OCI-LY7 (cell line): ENCODE measurements around the gene FAAP20. TPM values are rescaled to one million over a fixed set of nuclear protein-coding genes. Genes with fewer than 3 reads are reported as not detected.
A peak's percentile ranks its signal among the peaks of the same experiment; 100 is the strongest.

ENCODE experiments used
- BruUV-seq: library from RNA; stranded (reverse); fragments of 400-500 nt; replicated peaks from 2 replicates; lab custom pipeline; 2021; lab: Mats Ljungman, UMichigan
- CTCF ChIA-PET: fragments of 300-600 bp; sonication (Branson Sonifier 250); formaldehyde crosslinking; loops from one replicate; lab custom pipeline; 2022; ENCODE audit warnings: antibody characterized with exemption; ENCODE audit not compliant: unreplicated experiment; lab: Charles Lee
- POLR2A ChIA-PET: fragments of 300-600 bp; sonication (Branson Sonifier 250); formaldehyde crosslinking; loops from one replicate; lab custom pipeline; 2022; ENCODE audit warnings: antibody characterized with exemption; lab: Charles Lee
- DNase-seq: peaks from one replicate; pipeline ENCODE4 v3.0.0-alpha.2; 2015; ENCODE audit warnings: low spot score
- H2AFZ ChIP-seq: fragments of 200-600 bp; sonication (generic), shearing (Covaris generic); 2 replicates; pipeline ENCODE4 v1.6.1; 2014; ENCODE audit warnings: mild to moderate bottlenecking, antibody characterized with exemption, low read length, moderate library complexity
- H3K27ac ChIP-seq: fragments of 200-600 bp; sonication (generic); 2 replicates; pipeline ENCODE4 v1.5.1; 2014; ENCODE audit warnings: mixed run types, low read depth, mild to moderate bottlenecking, moderate library complexity, low read length, inconsistent platforms; ENCODE audit not compliant: poor library complexity, severe bottlenecking
- H3K36me3 ChIP-seq: fragments of 200-600 bp; sonication (generic); 2 replicates; pipeline ENCODE4 v1.6.1; 2014; ENCODE audit warnings: mild to moderate bottlenecking, antibody characterized with exemption, low read length, moderate library complexity, mixed read lengths; ENCODE audit not compliant: insufficient read depth
- H3K4me1 ChIP-seq: fragments of 200-600 bp; sonication (generic); 2 replicates; pipeline ENCODE4 v1.5.1; 2014; ENCODE audit warnings: mild to moderate bottlenecking, low read length; ENCODE audit not compliant: insufficient read depth, poor library complexity, severe bottlenecking
- H3K4me2 ChIP-seq: fragments of 200-600 bp; sonication (generic); 2 replicates; pipeline ENCODE4 v1.6.1; 2014; ENCODE audit warnings: mild to moderate bottlenecking, low read length
- H3K4me3 ChIP-seq: fragments of 200-600 bp; sonication (generic); 2 replicates; pipeline ENCODE4 v1.5.1; 2014; ENCODE audit warnings: mild to moderate bottlenecking, low read depth, low read length; ENCODE audit not compliant: poor library complexity, severe bottlenecking
- H3K79me2 ChIP-seq: fragments of 200-600 bp; sonication (generic); 2 replicates; pipeline ENCODE4 v1.6.1; 2016; ENCODE audit warnings: low read depth, mild to moderate bottlenecking, low read length, moderate library complexity, mixed read lengths; ENCODE audit not compliant: insufficient read depth
- H3K9me2 ChIP-seq: fragments of 200-600 bp; sonication (generic); 2 replicates; pipeline ENCODE4 v1.6.1; 2016; ENCODE audit warnings: mild to moderate bottlenecking, low read length, mixed read lengths; ENCODE audit not compliant: insufficient read depth
- H3K9me3 ChIP-seq: fragments of 200-600 bp; sonication (generic); 2 replicates; pipeline ENCODE4 v1.6.1; 2014; ENCODE audit warnings: mild to moderate bottlenecking, mixed run types, low read length, mixed read lengths
- H4K20me1 ChIP-seq: fragments of 200-600 bp; sonication (generic); 2 replicates; pipeline ENCODE4 v1.6.1; 2014; ENCODE audit warnings: mild to moderate bottlenecking, antibody characterized with exemption, low read length, moderate library complexity, mixed read lengths; ENCODE audit not compliant: insufficient read depth
- EZH2phosphoT487 ChIP-seq: fragments of 200-600 bp; sonication (generic); IDR thresholded peaks from 2 replicates; pipeline ENCODE4 v1.6.1; 2018; ENCODE audit warnings: low read depth, borderline replicate concordance, mild to moderate bottlenecking, mixed run types, antibody characterized with exemption, low read length, moderate library complexity, mixed read lengths
- intact Hi-C: fragments of 100-400 bp; cut with micrococcal nuclease; formaldehyde crosslinking; loops from one replicate; pipeline ENCODE4 v1.10.0; 2022; ENCODE audit not compliant: unreplicated experiment
- total RNA-seq, 2 experiments: library from RNA; depleted of rRNA in 1 of 2; stranded (reverse); fragments of >200 nt in 1 of 2; shearing (Covaris generic) in 1 of 2; gene quantifications; 2 replicates each; pipeline ENCODE4 v1.2.3, GENCODE V29; 2014 to 2022
- TF ChIP-seq, protein P1 (sequence below): fragments of 200-600 bp; sonication (generic); conservative IDR thresholded peaks from 2 replicates; pipeline ENCODE4 v1.5.1; 2014; ENCODE audit warnings: mild to moderate bottlenecking, antibody characterized with exemption, low read length, moderate library complexity, mixed read lengths

FAAP20 gene
- total RNA-seq, 2 experiments from 2014 or later = 47.4 to 55.7 TPM

DNA sequence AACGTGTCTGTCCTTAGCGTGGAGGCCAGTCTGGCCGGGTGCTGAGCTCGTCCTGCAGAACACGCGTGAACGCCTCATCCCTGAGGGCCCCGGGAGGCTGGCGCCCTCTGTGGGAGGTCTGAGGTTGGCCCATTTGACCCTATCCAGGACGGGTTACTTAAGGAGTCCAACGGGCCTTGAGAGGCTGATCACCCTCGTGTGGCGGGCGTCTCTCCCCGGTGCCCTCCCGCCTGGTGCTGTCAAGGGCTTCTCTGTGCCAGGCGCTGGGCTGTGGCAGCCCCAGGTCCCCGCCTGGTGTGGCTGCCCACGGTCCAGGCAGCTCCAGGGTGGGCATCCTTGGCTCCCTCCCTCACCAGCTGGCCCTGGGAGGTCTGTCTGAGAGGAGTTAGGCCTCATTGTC lies 43.2 kb upstream of the FAAP20 start:
- Histone ChIP-seq H3K4me2 (no peak overlapping the region), H3K4me3 (no peak overlapping the region), H3K36me3 (no peaks in the 10 kb centered on the region), H2AFZ (no peak overlapping the region), H4K20me1 (peaks cover 6% of the 10 kb centered on the region), H3K79me2 (no peaks in the 10 kb centered on the region), H3K4me1 (peaks cover 7% of the 10 kb centered on the region), H3K9me2 (no peaks in the 10 kb centered on the region), H3K27ac (no peak overlapping the region), H3K9me3 (no peaks in the 10 kb centered on the region)
- ChIA-PET CTCF (interaction anchor here (0.6 kb wide), 1 partner anchor 159 kb away, joined by 5 read pairs; no protein-coding TSS in a partner anchor), POLR2A (no interaction called here)
- BruUV-seq = no TSS peak
- DNase-seq = no peak
- intact Hi-C loops = no loop called here
- TF ChIP-seq EZH2phosphoT487 = no peak
- TF ChIP-seq, protein P1, sequence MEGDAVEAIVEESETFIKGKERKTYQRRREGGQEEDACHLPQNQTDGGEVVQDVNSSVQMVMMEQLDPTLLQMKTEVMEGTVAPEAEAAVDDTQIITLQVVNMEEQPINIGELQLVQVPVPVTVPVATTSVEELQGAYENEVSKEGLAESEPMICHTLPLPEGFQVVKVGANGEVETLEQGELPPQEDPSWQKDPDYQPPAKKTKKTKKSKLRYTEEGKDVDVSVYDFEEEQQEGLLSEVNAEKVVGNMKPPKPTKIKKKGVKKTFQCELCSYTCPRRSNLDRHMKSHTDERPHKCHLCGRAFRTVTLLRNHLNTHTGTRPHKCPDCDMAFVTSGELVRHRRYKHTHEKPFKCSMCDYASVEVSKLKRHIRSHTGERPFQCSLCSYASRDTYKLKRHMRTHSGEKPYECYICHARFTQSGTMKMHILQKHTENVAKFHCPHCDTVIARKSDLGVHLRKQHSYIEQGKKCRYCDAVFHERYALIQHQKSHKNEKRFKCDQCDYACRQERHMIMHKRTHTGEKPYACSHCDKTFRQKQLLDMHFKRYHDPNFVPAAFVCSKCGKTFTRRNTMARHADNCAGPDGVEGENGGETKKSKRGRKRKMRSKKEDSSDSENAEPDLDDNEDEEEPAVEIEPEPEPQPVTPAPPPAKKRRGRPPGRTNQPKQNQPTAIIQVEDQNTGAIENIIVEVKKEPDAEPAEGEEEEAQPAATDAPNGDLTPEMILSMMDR = peak; percentile 53

DNA sequence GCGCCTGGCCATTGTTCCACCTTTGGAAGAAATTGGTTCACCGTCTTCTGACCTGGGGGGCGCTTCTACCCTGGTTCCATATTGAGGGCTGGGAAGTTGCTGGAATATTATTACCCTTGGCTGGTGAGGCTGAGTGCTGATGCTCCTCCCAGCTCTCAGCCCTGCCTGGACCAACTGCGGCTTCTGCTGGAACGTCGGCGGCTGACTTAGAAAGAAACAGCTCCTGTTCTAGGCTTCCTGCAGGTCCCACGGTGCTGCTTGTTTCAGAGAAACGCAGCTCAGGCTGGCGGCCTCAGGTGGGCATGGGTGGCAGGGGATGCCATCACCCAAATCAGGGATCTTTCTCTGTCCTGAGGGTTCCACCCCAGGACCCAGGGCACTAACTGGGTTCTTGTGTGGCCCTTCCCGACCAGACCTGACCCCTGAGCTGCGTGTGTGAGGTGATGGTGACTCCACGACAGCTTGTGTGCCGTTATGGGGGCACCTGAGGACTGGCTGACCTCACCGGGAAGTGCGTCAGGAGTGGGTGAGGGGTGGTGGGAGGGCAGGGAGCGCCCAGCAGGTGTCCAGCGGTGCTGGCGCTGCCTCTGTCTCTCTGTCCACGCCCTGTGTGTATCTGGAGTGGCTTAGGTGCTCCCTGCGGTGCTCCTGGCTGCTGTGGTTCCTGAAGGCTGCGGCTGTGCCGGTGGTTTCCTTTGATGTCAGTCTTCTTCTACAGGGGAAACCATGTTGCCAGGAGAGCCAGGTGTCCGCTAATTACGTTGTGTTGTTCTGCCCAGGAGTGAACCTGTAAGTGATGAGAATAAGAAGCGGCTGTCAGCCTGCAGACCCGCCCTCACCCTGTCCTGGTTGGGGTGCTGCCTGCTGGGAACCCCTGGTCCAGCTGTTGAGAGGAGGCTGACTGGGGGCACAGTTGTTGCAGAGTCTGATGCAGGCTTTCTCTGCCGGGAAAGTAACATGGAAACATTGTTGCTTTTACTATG lies 42.4 kb upstream of the FAAP20 start:
- CTCF ChIA-PET = interaction anchor here (0.6 kb wide), 1 partner anchor 160 kb away, joined by 5 read pairs; no protein-coding TSS in a partner anchor
- Histone ChIP-seq H3K9me2 (no peaks in the 10 kb centered on the region), H3K4me3 (no peak overlapping the region), H3K9me3 (no peaks in the 10 kb centered on the region), H3K27ac (no peak overlapping the region), H4K20me1 (peaks cover 6% of the 10 kb centered on the region), H3K36me3 (no peaks in the 10 kb centered on the region), H3K79me2 (no peaks in the 10 kb centered on the region), H2AFZ (no peak overlapping the region), H3K4me2 (no peak overlapping the region), H3K4me1 (peaks cover 10% of the 10 kb centered on the region)
- BruUV-seq = no TSS peak
- DNase-seq = no peak
- POLR2A ChIA-PET = no interaction called here
- intact Hi-C loops = no loop called here
- TF ChIP-seq, protein P1 = no peak
- TF ChIP-seq EZH2phosphoT487 = no peak
